Stimulated activated CD8-positive, alpha-beta memory T cell treated with anti-CD3 and anti-CD28 coated beads, Interleukin-2, amount 100 ng/mL, for 1 hour (primary cell): Measurements from ENCODE around the gene FSTL4.

Experiments
- DNase-seq, 2 donors: peaks; one replicate each; pipeline ENCODE4 v3.0.0-alpha.2; 2020; ENCODE audit warnings: low read depth in 2 of 2

Gene FSTL4

DNA sequence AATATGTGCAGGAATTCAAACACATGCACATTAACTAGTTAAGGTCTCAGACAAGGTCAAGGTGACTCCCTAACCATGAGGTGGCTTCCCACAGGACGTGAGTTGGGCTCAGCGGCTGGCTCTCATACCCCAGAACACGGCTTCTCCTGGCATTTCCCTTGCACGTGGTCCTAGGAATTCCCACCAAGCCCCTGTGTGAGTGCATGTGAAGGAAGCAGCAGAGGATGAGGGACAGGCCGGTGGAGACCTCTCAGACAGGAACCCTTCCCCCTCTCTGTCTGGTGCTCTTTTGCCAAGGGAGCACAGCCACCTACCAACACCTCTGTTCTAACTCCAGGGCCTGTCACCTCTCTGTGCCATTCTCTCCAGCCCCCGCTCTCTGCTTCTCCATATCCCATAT, 271.0 kb downstream of the FSTL4 start:
- no peak for DNase-seq

- DNase-seq: no peak
Observed at GRCh38 chr5:133340822-133341221, 271.5 kb downstream of the FSTL4 start.

DNA sequence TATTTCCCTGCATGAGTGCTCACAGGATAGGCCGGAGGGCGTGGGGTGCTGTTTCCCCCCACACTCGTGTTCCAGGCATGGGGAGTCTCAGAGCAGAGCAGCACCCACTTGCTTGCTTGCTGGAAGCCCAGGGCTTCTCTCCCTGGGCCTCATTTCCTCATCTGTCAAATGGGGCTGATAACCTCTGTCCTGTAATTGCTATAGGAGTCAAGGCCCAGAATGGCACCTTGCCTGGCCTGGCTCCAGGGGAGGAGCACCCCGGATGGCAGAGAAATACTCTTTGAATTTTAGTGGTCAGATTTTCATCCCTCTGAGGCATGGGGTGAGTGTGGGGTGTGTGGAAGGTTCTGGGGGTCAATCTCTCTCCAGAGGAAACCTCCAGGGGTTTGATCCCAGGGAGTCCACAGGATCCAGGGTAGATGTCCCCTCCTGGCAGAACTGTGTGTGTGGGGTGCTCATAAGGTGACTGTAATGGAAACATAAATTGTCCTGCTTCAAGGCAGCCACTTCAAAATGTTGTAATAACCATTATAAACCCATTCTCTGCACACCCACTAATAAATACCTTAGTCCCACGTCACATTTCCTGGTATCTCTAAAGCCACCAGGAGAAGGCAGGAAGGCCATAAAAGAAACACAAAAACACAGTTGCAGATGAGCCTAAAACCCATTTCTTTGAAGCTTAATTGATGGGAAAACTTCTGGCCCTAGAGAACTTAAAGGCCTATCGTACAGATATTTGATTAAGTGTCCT, 272.2 kb downstream of the FSTL4 start:
- no peak for DNase-seq

GRCh38 chr5:133338504-133339355, 273.6 kb downstream of the FSTL4 start:
- no peak for DNase-seq

- DNase-seq: no peak
Observed at GRCh38 chr5:133337795-133338445, 274.4 kb downstream of the FSTL4 start.

DNA sequence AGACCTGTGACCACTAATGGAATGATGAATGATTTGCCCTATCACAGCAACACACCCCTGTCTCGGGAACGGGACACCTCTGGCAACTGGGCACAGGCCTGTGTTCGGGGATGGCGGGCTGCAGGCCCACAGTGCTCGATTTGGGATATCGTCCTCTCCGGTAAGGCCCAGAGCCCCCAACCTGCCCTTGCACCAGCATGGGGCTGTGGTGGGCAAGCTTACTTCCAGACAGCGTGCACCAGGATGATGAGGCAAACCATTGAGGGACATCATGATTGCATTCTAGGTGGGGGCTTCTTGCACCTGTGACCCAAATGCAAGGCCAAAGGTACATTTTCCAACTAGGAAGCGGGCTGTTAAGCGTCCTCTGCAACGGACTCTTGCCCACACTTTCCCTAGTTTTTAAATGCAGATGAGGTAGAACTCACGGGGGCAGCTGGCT, 275.4 kb downstream of the FSTL4 start:
- DNase-seq: no peak

DNA sequence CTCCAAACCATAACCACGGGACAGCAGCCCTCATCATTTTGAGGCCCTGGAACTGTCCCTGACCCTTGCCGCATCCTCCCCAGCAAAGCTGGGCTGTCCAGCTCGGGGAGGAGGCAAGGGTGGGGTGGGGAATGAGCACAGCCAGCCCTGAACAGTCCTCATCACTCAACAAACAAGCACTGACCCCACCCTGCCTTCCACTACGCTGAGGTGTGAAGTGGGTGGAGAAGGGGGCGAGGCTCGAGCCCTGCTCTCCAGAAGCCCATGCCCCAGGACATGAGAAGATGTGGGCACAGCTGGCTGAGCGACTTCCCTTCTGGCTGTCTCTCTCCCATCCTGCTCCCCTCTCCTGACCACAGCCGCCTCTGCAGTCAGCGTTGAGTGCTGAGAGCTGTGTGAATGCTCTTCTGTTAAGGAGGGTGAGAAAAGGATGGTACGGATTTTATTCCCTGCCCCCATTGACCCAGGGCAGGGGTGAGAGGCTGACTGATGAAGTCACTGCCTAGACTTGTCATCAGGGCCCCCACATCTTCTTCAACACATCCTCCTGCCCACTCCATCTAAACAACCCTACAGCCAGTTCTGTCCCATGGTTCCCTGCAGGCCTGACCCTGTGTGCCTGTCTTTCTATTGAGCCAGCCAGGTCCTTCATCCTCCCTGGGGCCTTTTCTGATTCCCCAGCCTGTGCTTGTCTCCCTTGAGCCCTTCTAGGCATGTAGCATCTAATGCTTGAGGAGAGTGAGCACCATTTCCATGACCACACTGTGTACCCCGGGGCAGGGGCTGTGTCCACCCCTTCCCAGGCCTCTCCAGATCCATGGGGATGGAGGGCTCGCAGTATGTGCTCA, 276.0 kb downstream of the FSTL4 start:
- no peak for DNase-seq

GRCh38 chr5:133334796-133335639, 277.3 kb downstream of the FSTL4 start:
- DNase-seq: no peak

GRCh38 chr5:133333326-133334150, 278.8 kb downstream of the FSTL4 start:
- no peak for DNase-seq

DNA sequence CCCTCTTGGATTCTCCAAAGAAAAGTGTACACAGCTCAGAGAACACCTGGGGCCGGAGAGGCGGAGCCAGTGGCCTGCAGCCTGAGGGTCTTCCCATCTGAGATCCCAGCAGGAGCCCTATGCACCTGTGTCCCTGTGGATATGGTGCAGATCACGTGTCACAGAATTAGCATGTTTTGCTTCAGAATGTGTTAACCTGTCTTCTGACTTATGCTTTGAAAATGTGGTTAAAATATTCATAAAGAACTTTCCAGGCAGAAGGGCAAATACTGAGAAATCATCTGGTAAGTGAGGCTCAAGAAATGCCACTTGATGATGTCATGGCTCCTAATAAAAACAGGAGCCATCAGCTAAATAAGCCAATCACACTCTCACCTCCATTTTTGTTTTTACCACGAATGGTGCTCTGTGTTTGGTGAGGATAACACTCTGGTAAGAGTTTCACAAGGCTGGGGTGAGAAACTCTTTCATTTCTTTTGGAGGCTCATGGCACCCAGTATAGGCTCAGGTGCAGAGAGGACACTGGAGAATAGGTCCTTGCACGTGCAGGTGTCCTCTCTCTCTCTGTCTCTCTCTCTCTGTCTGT, 279.8 kb downstream of the FSTL4 start:
- DNase-seq: no peak

GRCh38 chr5:133331941-133332340, 280.4 kb downstream of the FSTL4 start:
- DNase-seq: no peak

GRCh38 chr5:133330956-133331355, 281.4 kb downstream of the FSTL4 start:
- no peak for DNase-seq

GRCh38 chr5:133328800-133329199, 283.5 kb downstream of the FSTL4 start:
- DNase-seq: no peak

GRCh38 chr5:133327946-133328401, 284.4 kb downstream of the FSTL4 start:
- no peak for DNase-seq

GRCh38 chr5:133326361-133326760, 286.0 kb downstream of the FSTL4 start:
- DNase-seq: no peak

GRCh38 chr5:133325864-133326263, 286.5 kb downstream of the FSTL4 start:
- no peak for DNase-seq

DNA sequence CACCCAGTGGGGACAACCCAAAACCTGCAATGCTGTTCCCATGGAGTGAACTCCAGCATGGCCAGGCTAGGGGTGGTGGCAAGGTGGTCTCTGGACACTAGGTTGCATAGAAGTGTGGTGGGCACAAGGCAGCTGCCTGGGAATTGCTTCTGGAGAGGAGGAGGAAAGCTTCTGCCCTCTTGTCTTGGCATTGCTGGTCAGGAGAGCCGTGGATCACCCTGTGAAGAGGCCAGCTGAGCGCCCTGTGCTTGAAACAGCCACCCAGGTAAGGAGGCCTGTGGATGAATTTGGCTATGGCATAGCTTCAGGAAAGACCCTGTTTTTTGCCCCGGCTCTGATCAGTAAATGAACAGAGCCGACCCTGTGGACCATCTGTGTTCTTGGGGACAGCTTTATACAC, 287.4 kb downstream of the FSTL4 start:
- no peak for DNase-seq

DNA sequence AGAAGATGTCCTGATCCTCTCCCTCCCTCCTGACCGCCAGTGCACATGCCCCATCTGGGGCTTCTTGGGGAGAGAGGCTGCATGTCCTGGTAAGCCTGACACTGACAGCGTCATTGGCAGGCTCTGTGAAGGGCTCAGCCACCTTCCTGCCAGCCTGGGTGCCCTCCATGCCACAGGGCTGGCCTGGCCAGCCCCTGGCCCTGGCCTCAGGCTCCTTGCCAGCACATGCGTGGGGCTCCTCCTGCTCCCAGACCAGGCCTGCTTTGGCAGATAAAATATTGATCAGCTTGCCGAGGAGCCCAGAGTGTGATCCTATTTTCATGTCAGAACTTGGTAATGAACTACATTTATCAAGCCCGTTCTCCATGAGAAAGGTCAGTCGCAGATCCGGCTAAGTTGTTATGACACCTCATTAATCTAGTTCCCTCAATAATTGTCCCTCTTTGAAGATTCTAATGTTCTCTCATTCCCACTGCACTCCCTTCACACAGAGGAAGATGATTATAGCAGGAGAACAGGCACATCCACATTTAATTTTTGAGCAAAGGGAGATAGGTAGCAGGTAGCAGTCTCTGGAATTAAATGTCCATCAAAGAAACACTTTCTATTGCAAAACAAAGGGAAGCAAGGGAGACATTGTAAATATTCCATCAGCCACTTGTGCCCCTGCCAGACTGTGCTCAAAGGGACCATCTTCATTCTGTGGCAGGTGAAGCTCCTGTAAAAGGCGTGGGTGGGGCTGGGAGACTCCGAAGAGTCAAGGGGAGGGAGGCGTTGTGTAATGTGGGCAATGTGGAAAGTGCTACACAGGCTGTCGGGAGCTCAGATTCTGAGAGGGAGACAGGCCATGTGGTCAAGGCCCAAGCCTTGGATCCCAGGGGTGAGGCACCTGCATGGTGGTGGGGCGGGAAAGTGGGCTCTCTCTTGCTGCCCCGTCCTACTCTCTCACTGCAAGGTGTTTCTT, 288.6 kb downstream of the FSTL4 start:
- DNase-seq: no peak
